Adrenal gland (tissue), 5 donors: Measurements from ENCODE around the gene DCC.

ENCODE experiments used
- CTCF ChIP-seq, 6 experiments: fragments of 450-650 bp in 4 of 6; fragments of 200-600 bp in 2 of 6; sonication (generic) in 1 of 6; IDR thresholded peaks; 1 replicate in 5 of 6; 2 replicates in 1 of 6; pipeline versions ENCODE4 v1.5.1 to v1.8.0; 2016 to 2021; ENCODE audit warnings: antibody characterized with exemption in 6 of 6, mild to moderate bottlenecking in 2 of 6, moderate library complexity in 1 of 6
- POLR2A ChIP-seq, 2 donors: fragments of 450-650 bp; IDR thresholded peaks; one replicate each; pipeline ENCODE4 v1.6.1; 2017; ENCODE audit warnings: antibody characterized with exemption in 2 of 2, mild to moderate bottlenecking in 2 of 2, moderate library complexity in 1 of 2
- donor health status: DM: no; HTN: no; CAD: no.

- TF ChIP-seq CTCF (IDR thresholded peaks at IDR 0.05) (no peak), POLR2A (IDR thresholded peaks at IDR 0.05) (no peak)
These were observed 1164.0 kb downstream of the DCC start for GRCh38 chr18:53503914-53504441.
